Uterus (tissue), 2 donors: ENCODE data around the gene RASSF3.

Experiments used
- POLR2A ChIP-seq, 2 donors: fragments of 450-650 bp; IDR thresholded peaks; one replicate each; pipeline ENCODE4 v1.6.1; 2016; ENCODE audit warnings: antibody characterized with exemption in 2 of 2, mild to moderate bottlenecking in 1 of 2, moderate library complexity in 1 of 2
- TF ChIP-seq, protein P1 (sequence below), 4 experiments: fragments of 200-600 bp in 2 of 4; fragments of 450-650 bp in 2 of 4; sonication (generic) in 2 of 4; IDR thresholded peaks; one replicate each; pipeline ENCODE4 v1.5.1; 2016 to 2019; ENCODE audit warnings: antibody characterized with exemption in 4 of 4, mild to moderate bottlenecking in 2 of 4, moderate library complexity in 1 of 4

DNA sequence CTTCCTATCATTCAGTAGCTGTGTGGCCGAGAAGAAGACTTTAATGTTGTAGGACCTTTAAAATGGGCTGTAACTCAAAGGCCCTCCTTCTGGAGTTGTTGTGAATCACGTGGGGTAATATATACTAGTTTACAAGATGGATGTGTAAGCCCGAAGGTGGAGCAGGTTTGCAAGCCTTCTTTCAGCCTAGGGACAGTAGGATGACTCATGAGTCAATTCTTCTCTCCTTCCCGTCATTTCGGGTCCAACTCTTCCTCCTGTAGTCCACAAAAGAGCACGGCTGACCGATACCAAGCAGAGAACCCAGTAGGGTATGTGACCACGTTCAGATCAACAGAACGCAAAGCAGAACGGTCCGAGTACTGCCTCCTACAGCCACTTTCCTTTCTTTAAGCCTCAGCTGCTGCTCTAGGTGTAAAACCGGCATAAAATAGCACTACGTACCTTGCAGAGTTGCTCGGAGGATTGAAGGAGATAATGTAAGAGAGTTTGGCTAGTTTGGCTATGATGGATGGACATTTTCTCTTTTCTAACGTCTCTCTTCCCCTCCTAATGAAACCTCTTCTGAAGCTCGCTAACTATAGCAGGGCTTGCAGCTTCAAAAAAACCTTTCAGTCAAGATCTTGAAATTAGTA, 1.3 kb upstream of the RASSF3 start:
- TF ChIP-seq, protein P1, sequence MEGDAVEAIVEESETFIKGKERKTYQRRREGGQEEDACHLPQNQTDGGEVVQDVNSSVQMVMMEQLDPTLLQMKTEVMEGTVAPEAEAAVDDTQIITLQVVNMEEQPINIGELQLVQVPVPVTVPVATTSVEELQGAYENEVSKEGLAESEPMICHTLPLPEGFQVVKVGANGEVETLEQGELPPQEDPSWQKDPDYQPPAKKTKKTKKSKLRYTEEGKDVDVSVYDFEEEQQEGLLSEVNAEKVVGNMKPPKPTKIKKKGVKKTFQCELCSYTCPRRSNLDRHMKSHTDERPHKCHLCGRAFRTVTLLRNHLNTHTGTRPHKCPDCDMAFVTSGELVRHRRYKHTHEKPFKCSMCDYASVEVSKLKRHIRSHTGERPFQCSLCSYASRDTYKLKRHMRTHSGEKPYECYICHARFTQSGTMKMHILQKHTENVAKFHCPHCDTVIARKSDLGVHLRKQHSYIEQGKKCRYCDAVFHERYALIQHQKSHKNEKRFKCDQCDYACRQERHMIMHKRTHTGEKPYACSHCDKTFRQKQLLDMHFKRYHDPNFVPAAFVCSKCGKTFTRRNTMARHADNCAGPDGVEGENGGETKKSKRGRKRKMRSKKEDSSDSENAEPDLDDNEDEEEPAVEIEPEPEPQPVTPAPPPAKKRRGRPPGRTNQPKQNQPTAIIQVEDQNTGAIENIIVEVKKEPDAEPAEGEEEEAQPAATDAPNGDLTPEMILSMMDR (IDR thresholded peaks at IDR 0.05), result peak in 1 of 4 experiments; percentile 9
- TF ChIP-seq POLR2A (IDR thresholded peaks at IDR 0.05), result no peak
